KMS-11 (cell line): ENCODE results near the gene UBE4A.
A peak's percentile ranks its signal among the peaks of the same experiment; 100 is the strongest.

ENCODE experiments used
- H2AFZ ChIP-seq: fragments of 200-600 bp; sonication (generic); 2 replicates; pipeline ENCODE4 v1.6.1; 2016; ENCODE audit warnings: antibody characterized with exemption, mixed run types, low read depth
- H3K27ac ChIP-seq: fragments of 200-600 bp; sonication (generic); 2 replicates; pipeline ENCODE4 v1.6.1; 2016; ENCODE audit warnings: mild to moderate bottlenecking, mixed run types
- H3K27me3 ChIP-seq: fragments of 200-600 bp; sonication (generic); 2 replicates; pipeline ENCODE4 v1.6.1; 2017; ENCODE audit warnings: mild to moderate bottlenecking, low read depth, mixed run types, moderate library complexity; ENCODE audit not compliant: insufficient read depth
- H3K36me3 ChIP-seq: fragments of 200-600 bp; sonication (generic); 2 replicates; pipeline ENCODE4 v1.6.1; 2017; ENCODE audit warnings: mild to moderate bottlenecking, mixed run types; ENCODE audit not compliant: insufficient read depth
- H3K4me1 ChIP-seq: fragments of 200-600 bp; sonication (generic); 2 replicates; pipeline ENCODE4 v1.6.1; 2016; ENCODE audit warnings: mild to moderate bottlenecking, low read depth, mixed run types; ENCODE audit not compliant: poor library complexity, severe bottlenecking
- H3K4me2 ChIP-seq: fragments of 200-600 bp; sonication (generic); 2 replicates; pipeline ENCODE4 v1.7.0; 2016; ENCODE audit warnings: mild to moderate bottlenecking, mixed run types
- H3K4me3 ChIP-seq: fragments of 200-600 bp; sonication (generic); IDR thresholded peaks from 2 replicates; pipeline ENCODE4 v1.6.1; 2017; ENCODE audit warnings: low read depth, low read length, mixed read lengths; ENCODE audit not compliant: insufficient read depth
- H3K79me2 ChIP-seq: fragments of 200-600 bp; sonication (generic); 2 replicates; pipeline ENCODE4 v1.6.1; 2016; ENCODE audit warnings: low read depth, mixed run types; ENCODE audit not compliant: insufficient read depth
- H3K9ac ChIP-seq: fragments of 200-600 bp; sonication (generic); 2 replicates; pipeline ENCODE4 v1.6.1; 2016; ENCODE audit warnings: mild to moderate bottlenecking, mixed run types
- H4K20me1 ChIP-seq: fragments of 200-600 bp; sonication (generic); 2 replicates; pipeline ENCODE4 v1.6.1; 2016; ENCODE audit warnings: mild to moderate bottlenecking, mixed run types; ENCODE audit not compliant: insufficient read depth
- CTCF ChIP-seq: fragments of 200-600 bp; sonication (generic); conservative IDR thresholded peaks from 2 replicates; pipeline ENCODE4 v1.6.1; 2017; ENCODE audit warnings: low read depth, mild to moderate bottlenecking, antibody characterized with exemption, low read length, moderate library complexity, mixed read lengths

Gene UBE4A

GRCh38 chr11:118435290-118435892, 76.0 kb downstream of the UBE4A start:
- H2AFZ ChIP-seq = peak overlapping the region; percentile 84
- H3K27ac ChIP-seq = peak overlapping the region; percentile 61
- H3K4me1 ChIP-seq = peaks cover 21% of the 10 kb centered on the region
- peaks cover 11% of the 10 kb centered on the region for H4K20me1 ChIP-seq
- H3K4me2 ChIP-seq = peak overlapping the region; percentile 67
- H3K27me3 ChIP-seq = no peaks in the 10 kb centered on the region
- H3K9ac ChIP-seq = peak overlapping the region; percentile 56; the same call in 1 of the 2 replicates
- H3K4me3 ChIP-seq = no peak overlapping the region
- H3K79me2 ChIP-seq = peaks cover 36% of the 10 kb centered on the region
- H3K36me3 ChIP-seq = no peaks in the 10 kb centered on the region
- TF ChIP-seq CTCF = no peak

- Histone ChIP-seq H3K4me1 (peaks cover 26% of the 10 kb centered on the region), H3K27ac (peak within 1 kb of the TSS; percentile 61), H3K9ac (peak within 1 kb of the TSS; percentile 56; the same call in 1 of the 2 replicates), H4K20me1 (peaks cover 11% of the 10 kb centered on the region), H3K36me3 (no peaks in the 10 kb centered on the region), H2AFZ (peak within 1 kb of the TSS; percentile 84), H3K4me2 (peak within 1 kb of the TSS; percentile 90), H3K4me3 (no peak within 1 kb of the TSS), H3K27me3 (no peaks in the 10 kb centered on the region), H3K79me2 (peaks cover 43% of the 10 kb centered on the region)
- no peak for TF ChIP-seq CTCF
Observed at GRCh38 chr11:118435893-118436624, 76.7 kb downstream of the UBE4A start, which contains the start of gene KMT2A. Gene KMT2A (plus strand): TSS chr11:118436492. CDS start chr11:118436513, 21 bp downstream.

GRCh38 chr11:118436639-118437207, 77.3 kb downstream of the UBE4A start:
- peak overlapping the region; percentile 47; the same call in 1 of the 2 replicates for H3K9ac ChIP-seq
- no peak for TF ChIP-seq CTCF
- H4K20me1 ChIP-seq = peaks cover 11% of the 10 kb centered on the region
- no peaks in the 10 kb centered on the region for H3K27me3 ChIP-seq
- H3K27ac ChIP-seq = peak overlapping the region; percentile 20; the same call in 1 of the 2 replicates
- no peak overlapping the region for H2AFZ ChIP-seq
- H3K4me2 ChIP-seq = peak overlapping the region; percentile 90; the same call in 1 of the 2 replicates
- peaks cover 50% of the 10 kb centered on the region for H3K79me2 ChIP-seq
- H3K4me1 ChIP-seq = peaks cover 33% of the 10 kb centered on the region
- no peaks in the 10 kb centered on the region for H3K36me3 ChIP-seq
- no peak overlapping the region for H3K4me3 ChIP-seq

- Histone ChIP-seq H3K4me1 (peaks cover 40% of the 10 kb centered on the region), H3K79me2 (peaks cover 57% of the 10 kb centered on the region), H3K27me3 (no peaks in the 10 kb centered on the region)
Observed at GRCh38 chr11:118437208-118438125, 78.1 kb downstream of the UBE4A start.

More at GRCh38 chr11:118437208-118438125, 78.1 kb downstream of the UBE4A start:
- Histone ChIP-seq H3K4me2 (peak overlapping the region; percentile 90), H3K4me3 (no peak overlapping the region), H3K36me3 (no peaks in the 10 kb centered on the region), H3K9ac (peak overlapping the region; percentile 47; the same call in 1 of the 2 replicates), H3K27ac (peak overlapping the region; percentile 49; the same call in 1 of the 2 replicates), H4K20me1 (peaks cover 11% of the 10 kb centered on the region), H2AFZ (no peak overlapping the region)
- TF ChIP-seq CTCF = no peak
